Panc1 (cell line): Measurements from ENCODE around the gene MYO7B.

Experiments
- CTCF ChIP-seq: fragments of 450-650 bp; IDR thresholded peaks from 2 replicates; pipeline ENCODE4 v1.5.1; 2017; ENCODE audit warnings: mild to moderate bottlenecking
- SIN3A ChIP-seq: IDR thresholded peaks from 2 replicates; pipeline ENCODE4 v1.6.1; 2012; ENCODE audit warnings: low read depth, mild to moderate bottlenecking, low read length, moderate library complexity, borderline replicate concordance; ENCODE audit not compliant: insufficient read depth
- TF ChIP-seq, protein P1 (sequence below), 2 experiments: IDR thresholded peaks; 2 replicates each; pipeline ENCODE4 v1.6.1; 2011 to 2012; ENCODE audit warnings: low read depth in 2 of 2, control low read depth in 1 of 2, low read length in 1 of 2, mild to moderate bottlenecking in 1 of 2, moderate library complexity in 1 of 2; ENCODE audit not compliant: insufficient read depth in 1 of 2

GRCh38 chr2:127536707-127537541, 1.4 kb downstream of the MYO7B start:
- TF ChIP-seq CTCF (no peak), SIN3A (no peak)
- TF ChIP-seq, protein P1, sequence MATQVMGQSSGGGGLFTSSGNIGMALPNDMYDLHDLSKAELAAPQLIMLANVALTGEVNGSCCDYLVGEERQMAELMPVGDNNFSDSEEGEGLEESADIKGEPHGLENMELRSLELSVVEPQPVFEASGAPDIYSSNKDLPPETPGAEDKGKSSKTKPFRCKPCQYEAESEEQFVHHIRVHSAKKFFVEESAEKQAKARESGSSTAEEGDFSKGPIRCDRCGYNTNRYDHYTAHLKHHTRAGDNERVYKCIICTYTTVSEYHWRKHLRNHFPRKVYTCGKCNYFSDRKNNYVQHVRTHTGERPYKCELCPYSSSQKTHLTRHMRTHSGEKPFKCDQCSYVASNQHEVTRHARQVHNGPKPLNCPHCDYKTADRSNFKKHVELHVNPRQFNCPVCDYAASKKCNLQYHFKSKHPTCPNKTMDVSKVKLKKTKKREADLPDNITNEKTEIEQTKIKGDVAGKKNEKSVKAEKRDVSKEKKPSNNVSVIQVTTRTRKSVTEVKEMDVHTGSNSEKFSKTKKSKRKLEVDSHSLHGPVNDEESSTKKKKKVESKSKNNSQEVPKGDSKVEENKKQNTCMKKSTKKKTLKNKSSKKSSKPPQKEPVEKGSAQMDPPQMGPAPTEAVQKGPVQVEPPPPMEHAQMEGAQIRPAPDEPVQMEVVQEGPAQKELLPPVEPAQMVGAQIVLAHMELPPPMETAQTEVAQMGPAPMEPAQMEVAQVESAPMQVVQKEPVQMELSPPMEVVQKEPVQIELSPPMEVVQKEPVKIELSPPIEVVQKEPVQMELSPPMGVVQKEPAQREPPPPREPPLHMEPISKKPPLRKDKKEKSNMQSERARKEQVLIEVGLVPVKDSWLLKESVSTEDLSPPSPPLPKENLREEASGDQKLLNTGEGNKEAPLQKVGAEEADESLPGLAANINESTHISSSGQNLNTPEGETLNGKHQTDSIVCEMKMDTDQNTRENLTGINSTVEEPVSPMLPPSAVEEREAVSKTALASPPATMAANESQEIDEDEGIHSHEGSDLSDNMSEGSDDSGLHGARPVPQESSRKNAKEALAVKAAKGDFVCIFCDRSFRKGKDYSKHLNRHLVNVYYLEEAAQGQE (IDR thresholded peaks at IDR 0.05; ENCODE audit: insufficient read depth in 1 of 2, low read depth in 2 of 2, low read length in 1 of 2), result no peak
